ENCODE results near the gene FOXO3. TPM values are rescaled to one million over a fixed set of nuclear protein-coding genes. Genes with fewer than 3 reads are reported as not detected.

FOXO3 gene
- total and polyA plus RNA-seq, 2 of the 8 experiments (the other 6 are each of a cell fraction or from before 2014, with no cell fraction given), result 13.1 to 19.3 TPM

DNA sequence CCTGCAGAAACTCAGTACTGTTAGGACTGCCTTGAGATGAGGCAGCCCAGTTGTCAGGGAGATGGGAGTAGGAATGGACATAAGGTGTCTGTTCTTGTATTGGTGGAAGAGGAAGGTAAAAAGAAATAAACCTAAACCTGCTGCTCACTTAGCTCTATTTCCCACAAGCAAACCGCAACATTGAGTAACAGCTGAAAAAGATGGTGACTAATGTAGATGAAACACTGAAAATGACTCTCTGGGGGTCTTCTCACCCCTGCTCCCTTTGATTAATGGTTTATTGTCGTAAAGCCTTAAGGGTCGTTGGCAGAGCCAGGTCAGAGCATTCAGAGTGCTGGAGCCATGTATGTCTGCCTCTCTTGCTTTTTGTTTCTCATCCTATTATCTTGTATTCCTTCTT lies 87.5 kb downstream of the FOXO3 start:
- FAIRE-seq (no peak), DNase-seq (ENCODE audit: low read depth in 1 of 2, low spot score in 2 of 2) (no peak)
- no peak overlapping the region for H3K4ac ChIP-seq (replicated peaks; ENCODE audit: insufficient read length, low read depth, low read length)
- H2BK5ac ChIP-seq (ENCODE audit: low read depth, low read length), result no peak overlapping the region
- H2BK20ac ChIP-seq (ENCODE audit: low read length), result no peak overlapping the region
- no peak overlapping the region for H4K91ac ChIP-seq (replicated peaks; ENCODE audit: insufficient read length, low read length)
- H3K14ac ChIP-seq (ENCODE audit: insufficient read length), result no peak overlapping the region
- ChIA-PET CTCF (ENCODE audit: partially characterized antibody) (interaction anchor here (0.6 to 1.5 kb wide), 4 partner anchors 103 to 188 kb away, joined by 3 to 5 read pairs (median 4); no protein-coding TSS in a partner anchor), POLR2A (ENCODE audit: partially characterized antibody) (no interaction called here)
- H3K4me1 ChIP-seq (replicated peaks in 1 of 4; ENCODE audit: control insufficient read depth in 3 of 4, insufficient read depth in 4 of 4, low read length in 3 of 4), result peaks cover 0 to 6% (median 4%) of the 10 kb centered on the region in 4 experiments; a peak in 4 of 7 replicates
- 79% methylated on average over 3 of the region's 3 CpGs; no CpG with 5 or more reads in 1 of the 2 experiments for WGBS, 2 experiments (ENCODE audit: extremely low coverage in 1 of 2, insufficient coverage in 1 of 2, insufficient read length in 1 of 2, insufficient replicate concordance in 2 of 2, low coverage in 1 of 2, low lambda C conversion rate in 2 of 2, missing lambda C conversion rate in 1 of 2)
- H4K8ac ChIP-seq (ENCODE audit: extremely low read depth, insufficient read depth, low read length), result no peak overlapping the region
- H2AK5ac ChIP-seq (ENCODE audit: low read depth, low read length), result no peak overlapping the region
- H3K4me2 ChIP-seq (ENCODE audit: insufficient read depth in 1 of 2, low read depth in 2 of 2, low read length in 2 of 2), result no peak overlapping the region
- H3K4me3 ChIP-seq (ENCODE audit: extremely low read depth in 1 of 4, insufficient read depth in 2 of 4, low read depth in 3 of 4, low read length in 4 of 4), result no peak overlapping the region
- peaks cover 2% of the 10 kb centered on the region; the same call in 1 of the 2 replicates for H3K79me1 ChIP-seq (ENCODE audit: low read depth, low read length)
- no peaks in the 10 kb centered on the region for H3K23me2 ChIP-seq (ENCODE audit: low read depth, low read length)
- H2BK120ac ChIP-seq (replicated peaks; ENCODE audit: low read depth, low read length), result no peak overlapping the region
- no peak overlapping the region for H3K56ac ChIP-seq (replicated peaks; ENCODE audit: insufficient read length, low read depth, low read length)
- no peak overlapping the region for H3K27ac ChIP-seq (ENCODE audit: low read depth, low read length)
- no peaks in the 10 kb centered on the region for H3K27me3 ChIP-seq (replicated peaks in 1 of 4; ENCODE audit: control insufficient read depth in 3 of 4, extremely low read depth in 1 of 4, insufficient read depth in 3 of 4, low read length in 3 of 4)
- H3K23ac ChIP-seq (ENCODE audit: insufficient read length), result no peak overlapping the region
- H3K9me3 ChIP-seq (ENCODE audit: insufficient read depth in 2 of 2, low read depth in 1 of 2, low read length in 1 of 2), result no peaks in the 10 kb centered on the region
- H2BK15ac ChIP-seq (ENCODE audit: low read length), result no peak overlapping the region; the same call in 1 of the 2 replicates
- peaks cover 0 to 23% of the 10 kb centered on the region in 2 experiments; a peak in 1 of 4 replicates for H3K79me2 ChIP-seq (ENCODE audit: control insufficient read depth in 1 of 2, insufficient read depth in 2 of 2, low read length in 2 of 2)
- no peak overlapping the region for H4K5ac ChIP-seq (ENCODE audit: insufficient read length, low read depth, low read length)
- H3K18ac ChIP-seq (ENCODE audit: extremely low read depth, low read length), result no peak overlapping the region
- no peaks in the 10 kb centered on the region for H4K20me1 ChIP-seq (replicated peaks in 1 of 2; ENCODE audit: control insufficient read depth in 1 of 2, insufficient read depth in 2 of 2, low read length in 2 of 2)
- H3K9ac ChIP-seq (replicated peaks in 1 of 4; ENCODE audit: extremely low read depth in 1 of 4, low read depth in 3 of 4, low read length in 3 of 4), result no peak overlapping the region
- no peak overlapping the region for H2BK12ac ChIP-seq (ENCODE audit: low read depth, low read length)
- H3K36me3 ChIP-seq (ENCODE audit: control insufficient read depth in 2 of 4, insufficient read depth in 4 of 4, low read length in 3 of 4), result no peaks in the 10 kb centered on the region
- H2AFZ ChIP-seq (ENCODE audit: low read length), result no peak overlapping the region
- TF ChIP-seq SP1 (IDR thresholded peaks at IDR 0.05; ENCODE audit: low read depth, low read length), result no peak
- TF ChIP-seq CEBPB (IDR thresholded peaks at IDR 0.05; ENCODE audit: low read depth, low read length), result no peak
- TF ChIP-seq RXRA (IDR thresholded peaks at IDR 0.05; ENCODE audit: insufficient read depth, low read depth, low read length), result no peak
- TF ChIP-seq BRCA1 (IDR thresholded peaks at IDR 0.05; ENCODE audit: low read depth, low read length), result no peak
- no peak for TF ChIP-seq FOSL1 (IDR thresholded peaks at IDR 0.05; ENCODE audit: insufficient read depth, low read depth, low read length)
- TF ChIP-seq RBBP5 (IDR thresholded peaks at IDR 0.05; ENCODE audit: borderline replicate concordance, low read depth, low read length), result no peak
- TF ChIP-seq, protein P1, sequence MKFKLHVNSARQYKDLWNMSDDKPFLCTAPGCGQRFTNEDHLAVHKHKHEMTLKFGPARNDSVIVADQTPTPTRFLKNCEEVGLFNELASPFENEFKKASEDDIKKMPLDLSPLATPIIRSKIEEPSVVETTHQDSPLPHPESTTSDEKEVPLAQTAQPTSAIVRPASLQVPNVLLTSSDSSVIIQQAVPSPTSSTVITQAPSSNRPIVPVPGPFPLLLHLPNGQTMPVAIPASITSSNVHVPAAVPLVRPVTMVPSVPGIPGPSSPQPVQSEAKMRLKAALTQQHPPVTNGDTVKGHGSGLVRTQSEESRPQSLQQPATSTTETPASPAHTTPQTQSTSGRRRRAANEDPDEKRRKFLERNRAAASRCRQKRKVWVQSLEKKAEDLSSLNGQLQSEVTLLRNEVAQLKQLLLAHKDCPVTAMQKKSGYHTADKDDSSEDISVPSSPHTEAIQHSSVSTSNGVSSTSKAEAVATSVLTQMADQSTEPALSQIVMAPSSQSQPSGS (IDR thresholded peaks at IDR 0.05; ENCODE audit: low read length), result no peak
- no peak for TF ChIP-seq EP300 (IDR thresholded peaks at IDR 0.05; ENCODE audit: borderline replicate concordance in 1 of 2, low read depth in 2 of 2, low read length in 2 of 2)
- no peak for TF ChIP-seq RAD21 (IDR thresholded peaks at IDR 0.05 in 1 of 2, conservative IDR thresholded peaks at IDR 0.05 in 1 of 2; ENCODE audit: low read depth in 2 of 2, low read length in 2 of 2)
- TF ChIP-seq, protein P2, sequence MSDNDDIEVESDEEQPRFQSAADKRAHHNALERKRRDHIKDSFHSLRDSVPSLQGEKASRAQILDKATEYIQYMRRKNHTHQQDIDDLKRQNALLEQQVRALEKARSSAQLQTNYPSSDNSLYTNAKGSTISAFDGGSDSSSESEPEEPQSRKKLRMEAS (IDR thresholded peaks at IDR 0.05), result no peak
- TF ChIP-seq ASH2L (IDR thresholded peaks at IDR 0.05; ENCODE audit: low read length), result no peak
- no peak for TF ChIP-seq ZNF274 (IDR thresholded peaks at IDR 0.05; ENCODE audit: borderline replicate concordance, extremely low read depth, low read length)
